BE2C (cell line): ENCODE results near the gene CREB3.

Experiments used
- DNase-seq: peaks from one replicate; pipeline ENCODE4 v3.0.0-alpha.2; 2020
- H3K27me3 ChIP-seq: fragments of 250-450 bp; sonication (Bioruptor Pico); 2 replicates; pipeline ENCODE4 v1.5.1; 2020; ENCODE audit warnings: mild to moderate bottlenecking
- H3K36me3 ChIP-seq: fragments of 250-450 bp; sonication (Bioruptor Pico); 2 replicates; pipeline ENCODE4 v1.5.1; 2020; ENCODE audit warnings: mild to moderate bottlenecking
- H3K4me1 ChIP-seq: fragments of 250-450 bp; sonication (Bioruptor Pico); 2 replicates; pipeline ENCODE4 v1.5.1; 2020
- H3K4me3 ChIP-seq: 2 replicates; pipeline ENCODE4 v1.5.1; 2011; ENCODE audit warnings: low read depth, low read length
- H3K9me3 ChIP-seq: fragments of 250-450 bp; sonication (Bioruptor Pico); 2 replicates; pipeline ENCODE4 v1.5.1; 2020
- TF ChIP-seq, protein P1 (sequence below): IDR thresholded peaks from 2 replicates; pipeline ENCODE4 v1.5.1; 2012; ENCODE audit warnings: mild to moderate bottlenecking, low read depth, low read length

CREB3 gene

DNA sequence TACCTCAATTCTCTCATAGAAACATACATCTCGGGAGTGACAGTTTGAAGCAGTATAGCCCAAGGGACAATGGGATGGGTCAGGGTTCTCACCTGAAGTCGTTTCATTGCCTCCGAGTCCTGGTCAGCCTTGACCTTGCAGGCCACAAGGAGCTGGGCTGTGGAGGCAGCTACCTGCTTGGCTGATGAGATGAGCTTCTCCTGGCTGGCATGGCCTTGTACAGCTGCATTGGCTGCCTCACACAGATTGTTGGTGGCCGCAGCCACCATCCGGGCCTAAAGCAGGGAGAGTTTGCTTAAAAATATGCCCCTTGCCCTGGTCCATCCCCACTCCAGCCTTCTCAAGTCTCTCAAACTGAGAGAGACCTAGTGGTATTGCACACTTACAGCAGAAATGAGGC lies 34.2 kb upstream of the CREB3 start:
- Histone ChIP-seq H3K4me3 (no peak overlapping the region), H3K27me3 (no peaks in the 10 kb centered on the region), H3K36me3 (peaks cover 61% of the 10 kb centered on the region), H3K4me1 (no peaks in the 10 kb centered on the region), H3K9me3 (no peaks in the 10 kb centered on the region)
- TF ChIP-seq, protein P1, sequence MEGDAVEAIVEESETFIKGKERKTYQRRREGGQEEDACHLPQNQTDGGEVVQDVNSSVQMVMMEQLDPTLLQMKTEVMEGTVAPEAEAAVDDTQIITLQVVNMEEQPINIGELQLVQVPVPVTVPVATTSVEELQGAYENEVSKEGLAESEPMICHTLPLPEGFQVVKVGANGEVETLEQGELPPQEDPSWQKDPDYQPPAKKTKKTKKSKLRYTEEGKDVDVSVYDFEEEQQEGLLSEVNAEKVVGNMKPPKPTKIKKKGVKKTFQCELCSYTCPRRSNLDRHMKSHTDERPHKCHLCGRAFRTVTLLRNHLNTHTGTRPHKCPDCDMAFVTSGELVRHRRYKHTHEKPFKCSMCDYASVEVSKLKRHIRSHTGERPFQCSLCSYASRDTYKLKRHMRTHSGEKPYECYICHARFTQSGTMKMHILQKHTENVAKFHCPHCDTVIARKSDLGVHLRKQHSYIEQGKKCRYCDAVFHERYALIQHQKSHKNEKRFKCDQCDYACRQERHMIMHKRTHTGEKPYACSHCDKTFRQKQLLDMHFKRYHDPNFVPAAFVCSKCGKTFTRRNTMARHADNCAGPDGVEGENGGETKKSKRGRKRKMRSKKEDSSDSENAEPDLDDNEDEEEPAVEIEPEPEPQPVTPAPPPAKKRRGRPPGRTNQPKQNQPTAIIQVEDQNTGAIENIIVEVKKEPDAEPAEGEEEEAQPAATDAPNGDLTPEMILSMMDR, result no peak
- DNase-seq, result no peak

GRCh38 chr9:35700031-35700430 lies 32.4 kb upstream of the CREB3 start:
- Histone ChIP-seq H3K36me3 (peaks cover 79% of the 10 kb centered on the region), H3K27me3 (no peaks in the 10 kb centered on the region), H3K4me1 (no peaks in the 10 kb centered on the region), H3K9me3 (no peaks in the 10 kb centered on the region), H3K4me3 (no peak overlapping the region)
- TF ChIP-seq, protein P1, result no peak
- no peak for DNase-seq

- Histone ChIP-seq H3K36me3 (peaks cover 88% of the 10 kb centered on the region), H3K9me3 (no peaks in the 10 kb centered on the region), H3K27me3 (no peaks in the 10 kb centered on the region), H3K4me1 (no peaks in the 10 kb centered on the region), H3K4me3 (no peak overlapping the region)
- TF ChIP-seq, protein P1, result no peak
- DNase-seq, result no peak
Measured at GRCh38 chr9:35700942-35701341, 31.5 kb upstream of the CREB3 start.

DNA sequence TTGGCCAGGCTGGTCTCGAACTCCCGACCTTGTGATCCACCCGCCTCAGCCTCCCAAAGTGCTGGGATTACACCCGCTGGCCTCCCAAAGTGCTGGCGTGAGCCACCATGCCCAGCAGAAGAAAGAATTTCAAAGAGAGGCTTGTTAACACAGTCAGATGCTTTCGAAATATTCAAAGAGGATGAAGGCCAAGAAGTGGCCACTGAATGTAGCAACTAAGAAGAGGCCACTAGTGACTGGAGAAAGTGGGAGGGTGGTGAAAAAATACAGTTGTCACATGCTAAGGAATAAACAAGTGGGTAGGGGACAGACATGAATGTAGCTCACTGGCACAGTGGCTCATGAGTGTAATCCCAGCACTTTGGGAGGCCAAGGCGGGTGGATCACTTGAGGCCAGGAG lies 29.8 kb upstream of the CREB3 start:
- TF ChIP-seq, protein P1, result no peak
- Histone ChIP-seq H3K4me1 (no peaks in the 10 kb centered on the region), H3K9me3 (no peaks in the 10 kb centered on the region), H3K27me3 (no peaks in the 10 kb centered on the region), H3K4me3 (no peak overlapping the region), H3K36me3 (peaks cover 98% of the 10 kb centered on the region)
- DNase-seq, result no peak

- H3K4me3 ChIP-seq, result no peak overlapping the region
- DNase-seq, result no peak
- H3K9me3 ChIP-seq, result no peaks in the 10 kb centered on the region
- no peaks in the 10 kb centered on the region for H3K4me1 ChIP-seq
- TF ChIP-seq, protein P1, result no peak
- H3K36me3 ChIP-seq, result peaks cover 98% of the 10 kb centered on the region
- no peaks in the 10 kb centered on the region for H3K27me3 ChIP-seq
Measured at GRCh38 chr9:35703906-35704672, 28.4 kb upstream of the CREB3 start.

DNA sequence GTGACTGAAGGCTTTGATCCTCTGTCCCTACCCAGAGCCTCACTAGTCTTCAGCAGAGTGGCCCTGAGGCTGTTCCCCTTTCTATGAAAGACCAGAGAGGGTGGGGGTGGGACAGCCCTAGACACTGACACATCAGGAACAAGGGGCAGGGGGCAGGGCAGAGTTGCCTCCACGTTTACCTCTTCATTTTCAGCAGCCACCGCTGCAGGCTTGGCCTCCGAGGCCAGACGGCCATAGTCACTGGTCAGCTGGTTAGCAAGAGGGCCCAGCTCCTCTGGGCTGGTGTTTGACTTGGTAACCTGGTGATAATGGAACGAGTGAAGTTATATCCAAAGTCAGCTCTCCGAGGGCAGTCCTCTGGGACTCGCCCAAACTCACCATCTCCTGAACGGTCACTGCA lies 27.1 kb upstream of the CREB3 start:
- no peak overlapping the region for H3K4me3 ChIP-seq
- no peaks in the 10 kb centered on the region for H3K9me3 ChIP-seq
- DNase-seq, result no peak
- H3K27me3 ChIP-seq, result no peaks in the 10 kb centered on the region
- peaks cover 91% of the 10 kb centered on the region for H3K36me3 ChIP-seq
- H3K4me1 ChIP-seq, result no peaks in the 10 kb centered on the region
- TF ChIP-seq, protein P1, result no peak
